ENCODE data around the gene HLA-DMA.

- no peak for TF ChIP-seq CTCF (IDR thresholded peaks at IDR 0.05)
- TF ChIP-seq ZFX (IDR thresholded peaks at IDR 0.05; ENCODE audit: borderline replicate concordance): no peak
Measured at GRCh38 chr6:32937230-32937633, 15.7 kb downstream of the HLA-DMA start.

Measured in 22Rv1 (cell line).